OCI-M2 (cell line): ENCODE data around the gene SP1.
"Not testable (repeated sequence)": the region's sequence is repeated elsewhere in the genome, so short reads cannot be mapped to it uniquely, and the experiment has no call there.

Source experiments
- DNase-seq: peaks from one replicate; lab custom pipeline; 2025; ENCODE audit not compliant: unreplicated experiment; lab: John Stamatoyannopoulos, UW

Gene SP1

DNA sequence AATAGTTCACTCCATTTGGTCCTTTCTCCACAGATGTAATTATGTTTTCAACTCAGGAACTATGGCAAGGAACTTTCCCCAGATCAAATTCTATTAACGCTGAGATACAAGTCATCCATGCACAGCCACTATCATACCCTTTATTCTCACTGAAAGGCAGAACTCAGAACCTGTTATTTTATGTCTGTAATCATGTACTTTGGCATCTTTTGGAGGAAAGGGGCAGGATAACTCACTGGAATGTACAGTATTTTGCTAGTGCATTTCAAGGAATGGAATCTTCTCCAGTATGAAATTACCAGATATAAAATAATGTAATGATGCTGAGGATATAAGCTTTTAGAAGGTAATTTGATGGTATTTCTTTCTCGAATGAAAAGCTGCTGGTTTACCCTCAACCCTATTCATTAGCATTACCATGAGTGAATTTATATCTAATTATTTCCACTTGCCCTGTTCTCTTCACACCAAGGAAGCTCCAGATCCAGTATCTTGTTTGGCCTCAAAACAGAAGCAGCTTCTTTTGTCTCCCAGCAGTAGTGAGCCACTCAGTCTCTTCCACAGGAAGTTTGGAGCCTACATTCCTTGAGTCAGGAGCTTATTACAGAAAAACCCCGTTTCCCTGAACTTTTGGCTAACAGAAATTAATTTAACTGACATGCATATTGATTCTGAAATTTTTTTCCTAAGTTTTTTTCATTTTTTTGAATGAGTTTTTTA lies 33.7 kb downstream of the SP1 start:
- no peak for DNase-seq

DNA sequence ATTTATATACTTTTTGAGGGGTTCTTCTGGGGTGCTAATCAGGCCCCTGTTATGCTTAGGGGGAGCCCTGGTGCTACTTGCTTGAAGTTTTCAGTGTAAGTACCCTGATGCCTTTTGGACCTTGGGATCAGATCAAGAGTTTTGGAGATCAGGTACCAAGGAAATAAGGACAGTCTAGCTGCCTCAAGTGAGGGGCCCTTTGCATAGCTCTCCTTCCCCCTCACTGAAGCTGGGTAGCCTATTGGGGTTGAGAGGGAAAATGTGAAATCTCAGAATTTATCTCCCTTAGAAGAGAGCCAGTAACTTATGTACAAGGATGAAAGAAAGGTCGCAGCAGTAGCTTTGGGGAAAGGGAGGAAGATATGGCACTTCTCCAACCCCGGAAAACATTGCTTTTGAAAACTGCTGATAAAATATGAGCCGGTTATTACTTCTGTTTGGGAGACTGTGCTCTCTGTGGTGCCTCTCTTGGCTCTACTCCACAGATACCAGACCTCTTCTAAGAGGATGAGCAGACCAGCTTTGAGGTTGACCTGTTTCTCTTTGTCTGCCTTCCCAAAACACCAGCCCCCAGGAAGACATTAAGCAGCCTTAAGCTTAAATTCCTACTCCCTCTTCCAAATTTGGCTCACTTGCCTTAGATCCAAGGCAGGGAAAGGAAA lies 34.9 kb downstream of the SP1 start:
- no peak for DNase-seq

DNA sequence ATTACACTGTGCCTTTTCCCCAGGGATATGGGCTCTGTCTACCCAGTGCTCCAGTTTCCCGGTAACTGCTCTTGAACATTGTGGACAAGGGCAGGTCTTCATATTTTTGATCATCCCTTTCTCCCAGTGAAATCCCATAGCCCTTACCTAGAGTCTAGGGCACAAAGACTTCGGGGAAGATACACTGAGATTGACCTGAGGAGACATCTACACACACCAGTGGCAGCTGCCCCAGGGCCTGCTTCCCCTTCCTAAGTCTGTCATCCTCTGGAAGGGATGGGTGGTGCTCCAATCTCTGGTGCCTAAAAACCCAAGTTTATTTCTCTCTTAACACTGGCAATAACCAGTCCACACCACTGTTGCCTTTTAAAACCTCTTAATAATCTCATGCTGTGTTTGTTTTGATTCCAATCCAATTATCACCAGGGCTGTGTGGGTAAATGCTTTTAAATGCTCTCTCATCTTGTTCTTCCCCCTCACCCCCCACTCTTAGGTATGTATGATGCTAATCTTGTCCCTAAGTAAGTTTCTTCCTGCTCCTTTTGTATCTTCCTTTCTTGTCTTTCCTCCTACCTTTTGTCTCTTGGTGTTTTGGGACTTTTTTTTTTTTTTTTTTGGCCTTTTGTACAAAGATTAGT lies 35.9 kb downstream of the SP1 start:
- DNase-seq: not testable (repeated sequence)

DNA sequence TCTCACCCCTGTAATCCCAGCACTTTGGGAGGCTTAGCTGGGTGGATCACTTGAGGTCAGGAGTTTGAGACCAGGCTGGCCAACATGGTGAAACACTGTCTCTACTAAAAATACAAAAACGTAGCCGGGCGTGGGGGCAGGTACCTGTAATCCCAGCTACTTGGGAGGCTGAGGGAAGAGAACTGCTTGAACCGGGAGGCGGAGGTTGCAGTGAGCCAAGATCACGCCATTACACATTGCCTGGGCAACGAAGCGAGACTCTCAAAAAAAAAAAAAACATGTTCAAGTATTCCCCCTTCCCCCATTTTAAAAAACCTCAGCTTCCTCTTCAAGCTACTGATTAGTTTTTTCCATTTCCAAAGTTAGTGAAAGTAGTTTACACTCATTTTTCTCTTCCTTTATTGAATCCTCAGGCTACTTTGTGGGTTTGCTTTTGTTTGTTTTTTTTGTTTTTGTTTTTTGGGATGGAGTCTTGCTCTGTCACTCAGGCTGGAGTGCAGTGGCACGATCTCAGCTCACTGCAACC lies 37.4 kb downstream of the SP1 start:
- DNase-seq: not testable (repeated sequence)

DNA sequence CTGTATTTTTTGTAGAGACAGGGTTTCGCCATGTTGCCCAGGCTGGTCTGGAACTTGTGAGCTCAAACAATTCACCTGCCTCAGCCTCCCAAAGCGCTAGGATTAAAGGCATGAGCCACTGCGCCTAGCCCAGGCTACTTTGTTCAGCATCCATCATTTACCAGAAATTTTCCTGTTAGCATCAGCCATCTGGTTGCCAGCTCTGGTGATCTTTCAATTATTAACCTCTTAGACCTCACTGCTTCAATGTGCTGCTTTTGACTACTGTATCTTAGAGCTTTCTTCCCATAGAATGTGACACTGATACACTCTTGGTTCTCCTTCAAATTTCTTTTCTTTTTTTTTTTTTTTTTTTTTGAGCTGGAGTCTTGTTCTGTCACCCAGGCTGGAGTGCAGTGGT lies 38.2 kb downstream of the SP1 start:
- DNase-seq: no peak

DNA sequence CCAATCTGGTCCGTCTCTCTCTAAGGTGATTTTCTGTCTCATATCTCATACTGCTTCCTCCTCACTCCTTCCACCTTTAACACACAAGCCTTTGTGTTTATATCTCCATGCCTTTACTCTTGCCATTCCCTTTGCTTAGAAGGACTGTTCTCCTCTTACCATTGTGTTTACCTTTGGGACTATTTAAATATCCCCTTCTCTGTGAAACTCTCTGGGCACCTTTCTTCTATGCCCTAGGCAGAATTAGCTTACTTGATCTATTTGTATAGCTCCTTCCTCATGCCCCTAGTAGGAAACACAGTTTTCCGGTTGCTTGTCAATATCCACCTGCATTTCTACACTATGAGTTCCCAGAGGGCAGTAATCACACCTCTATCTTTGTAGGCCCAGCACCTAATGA lies 39.8 kb downstream of the SP1 start:
- DNase-seq: no peak

DNA sequence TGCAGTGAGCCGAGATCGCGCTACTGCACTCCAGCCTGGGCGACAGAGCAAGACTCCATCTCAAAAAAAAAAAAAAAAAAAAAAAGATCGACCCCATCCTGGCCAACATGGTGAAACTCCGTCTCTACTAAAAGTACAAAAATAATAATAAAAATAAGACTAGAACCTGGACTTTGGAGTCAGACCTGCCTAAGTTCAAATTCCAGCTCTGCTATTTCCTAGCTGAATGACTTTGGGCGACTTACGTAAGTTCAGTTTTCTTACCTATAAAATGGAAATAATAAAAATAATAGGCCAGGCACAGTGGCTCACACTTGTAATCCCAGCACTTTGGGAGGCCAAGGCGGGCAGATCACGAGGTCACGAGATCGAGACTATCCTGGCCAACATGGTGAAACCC lies 42.3 kb downstream of the SP1 start:
- not testable (repeated sequence) for DNase-seq

DNA sequence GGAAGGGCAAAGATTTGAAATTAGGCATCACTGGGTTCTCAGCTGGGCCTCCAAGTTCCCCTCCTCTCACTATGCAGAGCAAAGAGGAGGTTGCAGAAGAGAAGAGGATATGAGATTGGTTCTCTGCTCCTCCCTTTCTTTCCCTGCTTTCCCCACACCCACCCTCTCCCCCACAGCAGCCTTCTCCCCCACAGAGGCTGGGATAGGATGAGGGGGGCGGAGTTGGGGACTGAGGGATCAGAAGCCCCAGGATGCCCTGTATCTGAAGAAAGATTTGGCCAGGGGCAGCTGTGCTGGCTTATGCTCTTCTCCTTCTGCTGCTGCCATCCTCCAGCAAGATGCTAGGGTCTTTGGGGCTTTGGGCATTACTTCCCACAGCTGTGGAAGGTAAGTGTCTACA lies 43.6 kb downstream of the SP1 start, which contains the start of gene AMHR2:
Gene AMHR2, plus strand, starts transcription at position 259 of the 400 bp plus-strand sequence. Its CDS starts 80 bp downstream, at position 339.
- DNase-seq: no peak

DNA sequence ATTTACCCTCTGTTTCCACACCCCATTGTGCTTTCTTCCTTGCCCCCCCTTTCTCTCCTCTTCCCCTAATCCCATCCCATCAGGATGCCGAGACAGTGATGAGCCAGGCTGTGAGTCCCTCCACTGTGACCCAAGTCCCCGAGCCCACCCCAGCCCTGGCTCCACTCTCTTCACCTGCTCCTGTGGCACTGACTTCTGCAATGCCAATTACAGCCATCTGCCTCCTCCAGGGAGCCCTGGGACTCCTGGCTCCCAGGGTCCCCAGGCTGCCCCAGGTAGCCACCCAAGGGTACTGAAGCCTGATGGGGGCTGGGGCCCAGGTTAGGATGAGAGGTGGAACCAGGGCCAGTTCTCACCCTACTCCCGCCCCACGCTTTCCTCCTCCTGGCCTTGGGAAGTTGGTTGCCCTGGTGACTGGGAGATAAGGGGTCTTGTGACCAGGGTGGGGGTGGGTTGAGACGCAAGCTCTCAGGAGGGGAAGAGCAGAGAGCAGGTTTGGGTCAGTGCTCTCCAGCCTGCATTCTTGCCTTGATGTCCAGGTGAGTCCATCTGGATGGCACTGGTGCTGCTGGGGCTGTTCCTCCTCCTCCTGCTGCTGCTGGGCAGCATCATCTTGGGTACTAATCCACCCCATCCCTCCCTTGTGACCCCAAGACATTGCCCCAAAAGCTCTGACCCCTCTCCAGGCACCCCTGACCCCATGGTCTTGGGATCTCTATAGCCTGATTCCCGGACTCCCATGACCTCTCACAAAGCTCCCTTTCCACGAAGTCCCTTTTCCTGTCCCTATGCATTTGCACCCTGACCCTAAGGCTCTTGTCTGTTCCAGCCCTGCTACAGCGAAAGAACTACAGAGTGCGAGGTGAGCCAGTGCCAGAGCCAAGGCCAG lies 44.9 kb downstream of the SP1 start:
- no peak for DNase-seq

DNA sequence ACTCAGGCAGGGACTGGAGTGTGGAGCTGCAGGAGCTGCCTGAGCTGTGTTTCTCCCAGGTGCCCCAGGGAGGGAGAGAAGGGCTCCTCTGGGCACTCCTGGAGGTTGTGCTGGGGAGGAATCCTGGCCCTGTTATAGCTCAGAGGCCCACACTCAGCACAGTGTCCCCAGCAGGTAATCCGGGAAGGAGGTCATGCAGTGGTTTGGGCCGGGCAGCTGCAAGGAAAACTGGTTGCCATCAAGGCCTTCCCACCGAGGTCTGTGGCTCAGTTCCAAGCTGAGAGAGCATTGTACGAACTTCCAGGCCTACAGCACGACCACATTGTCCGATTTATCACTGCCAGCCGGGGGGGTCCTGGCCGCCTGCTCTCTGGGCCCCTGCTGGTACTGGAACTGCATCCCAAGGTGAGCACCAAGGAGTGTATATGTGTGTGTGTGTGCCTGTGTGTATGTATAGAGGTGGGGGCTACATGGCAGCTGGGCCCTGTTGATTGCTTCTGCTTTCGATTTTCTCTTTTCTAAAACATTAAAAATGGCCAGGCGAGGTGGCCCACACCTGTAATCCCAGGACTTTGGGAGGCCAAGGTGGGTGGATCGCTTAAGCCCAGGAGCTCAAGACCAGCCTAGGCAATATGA lies 45.7 kb downstream of the SP1 start:
- DNase-seq: no peak

DNA sequence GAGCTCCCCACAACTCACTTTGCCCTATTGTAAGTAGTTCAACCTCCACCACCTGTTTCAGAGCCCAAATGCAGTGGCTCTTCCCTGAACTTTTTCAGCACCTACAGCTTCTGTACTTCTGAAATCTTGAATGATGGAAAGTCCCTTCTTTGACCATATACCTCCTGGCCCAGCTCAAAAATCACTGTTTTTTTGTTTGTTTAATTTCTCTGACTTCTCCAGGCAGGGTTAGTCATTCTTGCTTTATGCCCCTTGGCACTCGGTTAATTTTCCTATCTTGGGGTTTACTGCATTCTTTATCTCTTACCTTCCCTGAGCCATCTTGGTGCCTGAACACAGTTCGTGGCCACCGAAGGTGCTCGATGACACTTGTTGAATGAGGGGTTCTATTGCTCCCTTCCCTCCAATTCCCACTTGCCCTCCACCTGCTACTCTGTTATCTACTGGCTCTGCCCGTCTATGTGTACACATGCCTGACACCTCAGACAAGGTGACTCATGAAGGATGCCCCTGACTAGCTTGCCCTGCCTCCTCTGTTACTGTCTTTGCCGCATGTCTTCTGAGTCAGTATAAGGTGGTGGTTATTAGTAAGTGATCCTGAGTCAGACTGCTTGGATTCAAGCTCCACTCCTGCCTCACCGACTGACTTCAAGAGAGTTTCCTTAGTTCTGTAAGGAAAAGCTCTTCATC lies 48.1 kb downstream of the SP1 start:
- no peak for DNase-seq

DNA sequence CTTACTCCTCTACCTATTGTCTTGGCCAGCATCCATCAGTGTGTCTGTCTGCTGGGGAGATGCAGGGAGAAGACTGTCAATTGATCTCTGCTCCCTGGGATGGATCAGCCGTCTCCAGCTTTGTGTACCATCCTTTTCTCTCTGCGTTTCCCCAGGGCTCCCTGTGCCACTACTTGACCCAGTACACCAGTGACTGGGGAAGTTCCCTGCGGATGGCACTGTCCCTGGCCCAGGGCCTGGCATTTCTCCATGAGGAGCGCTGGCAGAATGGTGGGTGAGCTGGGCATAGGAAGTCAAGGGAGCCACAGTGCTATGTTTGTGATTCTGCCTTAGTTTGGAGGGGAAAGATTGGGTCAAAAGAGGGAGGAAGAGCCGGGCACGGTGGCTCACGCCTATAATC lies 48.8 kb downstream of the SP1 start:
- DNase-seq: no peak

DNA sequence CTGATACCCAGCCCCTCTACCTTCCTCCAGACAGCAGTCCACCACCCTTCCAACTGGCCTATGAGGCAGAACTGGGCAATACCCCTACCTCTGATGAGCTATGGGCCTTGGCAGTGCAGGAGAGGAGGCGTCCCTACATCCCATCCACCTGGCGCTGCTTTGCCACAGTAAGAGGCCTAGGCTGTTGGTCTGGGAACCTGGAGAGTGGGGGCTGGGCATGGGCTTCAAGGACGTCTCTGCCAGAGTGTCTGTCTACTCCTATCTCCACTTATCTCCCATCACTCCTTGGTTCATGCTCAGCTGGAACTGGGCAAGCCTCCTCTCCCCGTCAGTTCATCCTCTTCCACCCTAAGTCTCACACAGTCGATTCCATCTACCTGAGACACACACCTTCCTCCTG lies 50.1 kb downstream of the SP1 start:
- no peak for DNase-seq

DNA sequence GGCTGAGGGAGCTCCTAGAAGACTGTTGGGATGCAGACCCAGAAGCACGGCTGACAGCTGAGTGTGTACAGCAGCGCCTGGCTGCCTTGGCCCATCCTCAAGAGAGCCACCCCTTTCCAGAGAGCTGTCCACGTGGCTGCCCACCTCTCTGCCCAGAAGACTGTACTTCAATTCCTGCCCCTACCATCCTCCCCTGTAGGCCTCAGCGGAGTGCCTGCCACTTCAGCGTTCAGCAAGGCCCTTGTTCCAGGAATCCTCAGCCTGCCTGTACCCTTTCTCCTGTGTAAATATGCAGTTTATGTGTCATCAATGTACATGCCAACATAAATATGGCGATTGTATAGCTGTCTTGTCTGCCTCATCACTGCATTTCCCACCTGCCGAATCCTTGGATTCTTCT lies 51.2 kb downstream of the SP1 start:
- no peak for DNase-seq

DNA sequence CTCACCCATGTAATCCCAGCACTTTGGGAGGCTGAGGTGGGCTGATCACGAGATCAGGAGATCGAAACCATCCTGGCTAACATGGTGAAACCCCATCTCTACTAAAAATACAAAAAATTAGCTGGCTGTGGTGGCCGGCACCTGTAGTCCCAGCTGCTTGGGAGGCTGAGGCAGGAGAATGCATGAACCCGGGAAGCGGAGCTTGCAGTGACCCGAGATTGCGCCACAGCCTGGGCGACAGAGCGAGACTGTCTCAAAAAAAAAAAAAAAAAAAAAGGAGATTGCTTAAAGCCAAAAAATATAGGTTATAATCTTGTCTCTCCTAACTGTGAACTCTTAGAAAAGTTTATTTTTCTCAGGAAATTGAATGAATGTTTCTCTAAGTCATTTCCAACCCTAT lies 55.4 kb downstream of the SP1 start:
- DNase-seq: not testable (repeated sequence)

DNA sequence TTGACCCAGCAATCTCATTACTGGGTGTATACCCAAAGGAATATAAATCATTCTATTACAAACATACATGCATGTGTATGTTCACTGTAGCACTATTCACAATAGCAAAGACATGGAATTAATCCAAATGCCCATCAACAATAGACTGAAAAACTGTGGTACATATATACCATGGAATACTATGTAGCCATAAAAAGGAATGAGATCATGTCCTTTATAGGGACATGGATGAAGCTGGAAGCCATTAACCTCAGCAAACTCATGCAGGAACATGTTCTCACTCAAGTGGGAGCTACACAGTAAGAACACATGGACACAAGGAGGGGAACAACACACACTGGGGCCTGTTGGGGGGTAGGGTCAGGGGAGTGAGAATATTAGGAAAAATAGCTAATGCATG lies 59.6 kb downstream of the SP1 start:
- not testable (repeated sequence) for DNase-seq

DNA sequence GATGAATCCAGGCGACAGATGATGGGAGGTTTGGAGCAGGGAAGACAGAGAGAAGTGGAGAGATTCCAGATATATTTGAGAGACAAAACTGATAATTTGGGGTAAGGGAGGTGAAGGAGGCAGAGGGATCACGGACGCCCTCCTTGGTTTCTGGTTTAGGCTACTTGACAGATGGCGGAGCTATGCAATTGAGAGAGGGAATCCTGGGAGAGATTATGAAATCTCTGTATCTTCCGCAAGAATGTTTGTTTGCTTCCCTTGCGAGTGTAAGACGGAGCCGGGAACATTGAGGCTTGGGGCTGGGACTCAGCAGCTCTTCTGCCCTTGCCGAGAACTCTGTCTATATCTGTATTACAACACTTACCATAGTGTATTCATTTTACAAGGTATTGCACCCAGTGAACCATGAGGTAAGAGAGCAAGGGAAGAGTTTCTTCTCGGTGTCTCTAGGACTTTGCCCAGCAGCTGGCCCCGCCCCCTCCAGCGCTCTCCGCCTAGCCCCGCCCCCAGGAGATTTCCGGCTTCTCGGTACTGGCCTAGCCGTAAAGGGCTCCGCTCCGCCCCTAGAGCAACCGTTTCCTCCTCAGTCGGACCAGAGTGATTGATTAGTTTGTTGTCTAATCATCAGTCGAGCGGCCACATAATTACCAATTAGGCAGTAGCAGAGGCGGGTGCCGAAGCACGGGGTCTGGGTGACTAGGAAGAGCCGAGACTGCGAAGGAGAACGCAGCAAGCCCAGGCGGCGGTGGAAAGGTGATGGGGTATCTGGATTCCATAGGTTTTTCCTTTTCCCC lies 61.3 kb downstream of the SP1 start, which contains the start of gene PRR13:
Gene PRR13, plus strand, starts transcription at position 695 of the 794 bp plus-strand sequence. CDS start 981 bp downstream, outside the sequence.
- DNase-seq: peak; percentile 95

DNA sequence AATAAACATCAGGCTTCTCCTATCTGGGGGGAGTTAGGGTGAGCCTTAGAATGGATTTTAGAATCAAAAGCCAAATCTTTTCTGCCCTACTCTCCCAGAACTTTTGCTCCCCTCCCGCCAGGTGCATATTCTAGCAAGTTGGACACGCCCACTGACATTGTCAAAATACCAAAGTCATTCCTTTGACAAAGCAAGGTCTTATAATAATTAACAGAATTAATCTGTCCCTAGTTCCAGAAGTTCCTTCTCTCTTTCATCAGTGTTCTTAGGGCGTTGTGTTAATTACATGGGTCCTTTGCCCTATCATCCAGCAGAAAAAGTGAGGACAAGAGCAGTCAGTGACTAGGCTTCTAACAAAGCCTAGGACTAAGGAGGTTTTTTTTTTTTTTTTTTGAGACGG lies 64.0 kb downstream of the SP1 start:
- DNase-seq: no peak
